ENCODE data around the gene AOAH. TPM values are rescaled to one million over a fixed set of nuclear protein-coding genes. Genes with fewer than 3 reads are reported as not detected.

The AOAH gene
- total and polyA plus RNA-seq, 2 of the 13 experiments (the other 11 are each of a cell fraction or from before 2014, with no cell fraction given) = not detected

GRCh38 chr7:36692456-36692855 lies 31.8 kb downstream of the AOAH start (continued):
- no peak for TF ChIP-seq NR2C2 (CRISPR knock-in tag; IDR thresholded peaks at IDR 0.05; ENCODE audit: borderline replicate concordance)
- no peak for TF ChIP-seq ATRX (CRISPR knock-in tag; IDR thresholded peaks at IDR 0.05; ENCODE audit: borderline replicate concordance)
- TF ChIP-seq ZNF558 (CRISPR knock-in tag; IDR thresholded peaks at IDR 0.05; ENCODE audit: borderline replicate concordance) = no peak
- TF ChIP-seq POLR2AphosphoS5 (IDR thresholded peaks at IDR 0.05; ENCODE audit: low read depth, low read length) = no peak
- TF ChIP-seq PCBP1 (IDR thresholded peaks at IDR 0.05; ENCODE audit: borderline replicate concordance, low read depth, low read length) = no peak
- no peak for TF ChIP-seq ZFP36 (IDR thresholded peaks at IDR 0.05; ENCODE audit: borderline replicate concordance, low read depth, low read length, partially characterized antibody)
- TF ChIP-seq DMTF1 (CRISPR knock-in tag; IDR thresholded peaks at IDR 0.05) = no peak
- TF ChIP-seq, protein P1, sequence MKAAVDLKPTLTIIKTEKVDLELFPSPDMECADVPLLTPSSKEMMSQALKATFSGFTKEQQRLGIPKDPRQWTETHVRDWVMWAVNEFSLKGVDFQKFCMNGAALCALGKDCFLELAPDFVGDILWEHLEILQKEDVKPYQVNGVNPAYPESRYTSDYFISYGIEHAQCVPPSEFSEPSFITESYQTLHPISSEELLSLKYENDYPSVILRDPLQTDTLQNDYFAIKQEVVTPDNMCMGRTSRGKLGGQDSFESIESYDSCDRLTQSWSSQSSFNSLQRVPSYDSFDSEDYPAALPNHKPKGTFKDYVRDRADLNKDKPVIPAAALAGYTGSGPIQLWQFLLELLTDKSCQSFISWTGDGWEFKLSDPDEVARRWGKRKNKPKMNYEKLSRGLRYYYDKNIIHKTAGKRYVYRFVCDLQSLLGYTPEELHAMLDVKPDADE (CRISPR knock-in tag; IDR thresholded peaks at IDR 0.05) = no peak

DNA sequence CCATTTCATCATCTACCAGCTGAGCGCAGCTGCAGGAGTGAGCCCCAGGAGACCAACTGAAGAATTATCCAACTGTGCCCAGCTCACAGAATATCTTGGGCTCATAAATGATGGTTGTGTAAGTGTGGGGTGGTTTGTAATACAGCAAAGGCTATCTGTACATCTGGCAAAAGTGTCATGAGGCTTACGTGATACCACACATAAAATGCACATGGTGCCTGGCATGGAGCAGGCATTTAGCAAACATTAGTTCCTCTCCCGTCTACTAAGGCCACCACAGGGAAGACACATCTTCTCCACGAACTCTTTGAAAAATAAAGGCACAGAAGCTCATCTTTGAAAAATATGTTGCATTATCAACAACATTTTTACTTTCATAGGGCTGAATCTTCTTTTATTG lies 32.3 kb downstream of the AOAH start:
- H3K27ac ChIP-seq (ENCODE audit: extremely low read length, insufficient read depth, low read length) = no peak overlapping the region
- H3K4me3 ChIP-seq (replicated peaks in 1 of 3; ENCODE audit: insufficient read depth in 1 of 3, low read depth in 2 of 3, low read length in 3 of 3) = no peak overlapping the region
- TF ChIP-seq, protein P2, sequence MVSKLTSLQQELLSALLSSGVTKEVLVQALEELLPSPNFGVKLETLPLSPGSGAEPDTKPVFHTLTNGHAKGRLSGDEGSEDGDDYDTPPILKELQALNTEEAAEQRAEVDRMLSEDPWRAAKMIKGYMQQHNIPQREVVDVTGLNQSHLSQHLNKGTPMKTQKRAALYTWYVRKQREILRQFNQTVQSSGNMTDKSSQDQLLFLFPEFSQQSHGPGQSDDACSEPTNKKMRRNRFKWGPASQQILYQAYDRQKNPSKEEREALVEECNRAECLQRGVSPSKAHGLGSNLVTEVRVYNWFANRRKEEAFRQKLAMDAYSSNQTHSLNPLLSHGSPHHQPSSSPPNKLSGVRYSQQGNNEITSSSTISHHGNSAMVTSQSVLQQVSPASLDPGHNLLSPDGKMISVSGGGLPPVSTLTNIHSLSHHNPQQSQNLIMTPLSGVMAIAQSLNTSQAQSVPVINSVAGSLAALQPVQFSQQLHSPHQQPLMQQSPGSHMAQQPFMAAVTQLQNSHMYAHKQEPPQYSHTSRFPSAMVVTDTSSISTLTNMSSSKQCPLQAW (CRISPR knock-in tag; IDR thresholded peaks at IDR 0.05) = no peak
- no peak for TF ChIP-seq NKX3-1 (CRISPR knock-in tag; IDR thresholded peaks at IDR 0.05)
- WGBS (ENCODE audit: low lambda C conversion rate) = 39% methylated on average over 3 of the region's 4 CpGs
- intact Hi-C loops (cut with micrococcal nuclease; ENCODE audit: unreplicated experiment) (no loop called here), in situ Hi-C loops (cut with HindIII; ENCODE audit: extremely low pct_ligation_motif_present, low pct_unique_long_range_greater_than_20kb) (no loop called here)
- no peaks in the 10 kb centered on the region for H3K79me2 ChIP-seq (ENCODE audit: insufficient read depth, low read length)
- H2AFZ ChIP-seq (ENCODE audit: low read length) = no peak overlapping the region
- no TSS peak for BruUV-seq (replicated peaks)
- DNase-seq (ENCODE audit: low spot score) (no peak), FAIRE-seq (no peak), ATAC-seq (no peak)
- no peaks in the 10 kb centered on the region for H3K4me1 ChIP-seq (ENCODE audit: insufficient read depth, low read length)
- H4K20me1 ChIP-seq (ENCODE audit: insufficient read depth, low read length) = no peaks in the 10 kb centered on the region
- no peaks in the 10 kb centered on the region for H3K36me3 ChIP-seq (replicated peaks in 1 of 2; ENCODE audit: control insufficient read depth in 1 of 2, insufficient read depth in 2 of 2, low read length in 2 of 2)
- H3K4me2 ChIP-seq (ENCODE audit: low read depth, low read length) = no peak overlapping the region
- no peaks in the 10 kb centered on the region; a peak in 1 of 5 replicates for H3K27me3 ChIP-seq (ENCODE audit: control insufficient read depth in 1 of 2, insufficient read depth in 2 of 2, low read length in 2 of 2)
- CTCF ChIA-PET (ENCODE audit: low intra/inter-chr PET ratio, low total read pairs) = no interaction called here
- no peaks in the 10 kb centered on the region for H3K9me3 ChIP-seq (ENCODE audit: low read length)
- H3K9ac ChIP-seq (ENCODE audit: insufficient read depth, low read depth, low read length) = no peak overlapping the region
- POLR2A ChIA-PET = no interaction called here

Data from HepG2 (cell line).